LNCAP (cell line): Measurements from ENCODE around the gene KNDC1.

Experiments
- TF ChIP-seq, protein P1 (sequence below): fragments of 450-650 bp; IDR thresholded peaks from 2 replicates; pipeline ENCODE4 v1.5.1; 2017; ENCODE audit warnings: mild to moderate bottlenecking

The KNDC1 gene

DNA sequence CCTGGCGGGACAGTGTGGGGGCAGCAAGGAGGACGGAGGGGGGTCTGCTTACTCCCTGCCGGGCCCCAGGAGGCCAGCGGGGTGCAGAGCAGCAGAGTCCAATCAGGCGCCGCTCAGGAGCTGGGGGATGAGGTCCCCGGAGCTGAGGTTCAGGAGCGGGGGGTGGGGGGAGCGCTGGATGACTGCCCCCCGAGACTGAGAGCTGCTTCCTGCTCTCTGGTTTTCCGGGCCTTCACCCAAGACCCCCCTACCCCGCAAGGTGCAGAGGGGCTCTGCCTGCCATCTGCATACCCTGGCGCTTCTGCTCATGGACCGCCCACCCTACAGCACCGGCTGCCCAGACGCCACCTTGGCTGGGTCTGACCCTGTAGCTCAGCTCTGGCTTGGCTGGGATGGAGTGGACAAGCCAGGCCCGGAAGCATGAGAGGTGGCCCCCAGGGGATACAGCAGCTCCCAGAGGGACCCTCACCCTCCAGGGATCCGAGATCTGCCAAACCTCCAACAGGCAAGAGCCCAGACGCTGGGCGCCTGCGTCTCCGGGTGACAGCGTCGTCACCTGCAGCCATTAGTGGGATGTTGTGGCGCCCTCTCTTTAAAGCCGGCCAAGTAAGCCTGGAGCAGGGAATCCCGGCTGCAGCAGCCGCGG lies 930 bp downstream of the KNDC1 start:
- TF ChIP-seq, protein P1, sequence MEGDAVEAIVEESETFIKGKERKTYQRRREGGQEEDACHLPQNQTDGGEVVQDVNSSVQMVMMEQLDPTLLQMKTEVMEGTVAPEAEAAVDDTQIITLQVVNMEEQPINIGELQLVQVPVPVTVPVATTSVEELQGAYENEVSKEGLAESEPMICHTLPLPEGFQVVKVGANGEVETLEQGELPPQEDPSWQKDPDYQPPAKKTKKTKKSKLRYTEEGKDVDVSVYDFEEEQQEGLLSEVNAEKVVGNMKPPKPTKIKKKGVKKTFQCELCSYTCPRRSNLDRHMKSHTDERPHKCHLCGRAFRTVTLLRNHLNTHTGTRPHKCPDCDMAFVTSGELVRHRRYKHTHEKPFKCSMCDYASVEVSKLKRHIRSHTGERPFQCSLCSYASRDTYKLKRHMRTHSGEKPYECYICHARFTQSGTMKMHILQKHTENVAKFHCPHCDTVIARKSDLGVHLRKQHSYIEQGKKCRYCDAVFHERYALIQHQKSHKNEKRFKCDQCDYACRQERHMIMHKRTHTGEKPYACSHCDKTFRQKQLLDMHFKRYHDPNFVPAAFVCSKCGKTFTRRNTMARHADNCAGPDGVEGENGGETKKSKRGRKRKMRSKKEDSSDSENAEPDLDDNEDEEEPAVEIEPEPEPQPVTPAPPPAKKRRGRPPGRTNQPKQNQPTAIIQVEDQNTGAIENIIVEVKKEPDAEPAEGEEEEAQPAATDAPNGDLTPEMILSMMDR = no peak

DNA sequence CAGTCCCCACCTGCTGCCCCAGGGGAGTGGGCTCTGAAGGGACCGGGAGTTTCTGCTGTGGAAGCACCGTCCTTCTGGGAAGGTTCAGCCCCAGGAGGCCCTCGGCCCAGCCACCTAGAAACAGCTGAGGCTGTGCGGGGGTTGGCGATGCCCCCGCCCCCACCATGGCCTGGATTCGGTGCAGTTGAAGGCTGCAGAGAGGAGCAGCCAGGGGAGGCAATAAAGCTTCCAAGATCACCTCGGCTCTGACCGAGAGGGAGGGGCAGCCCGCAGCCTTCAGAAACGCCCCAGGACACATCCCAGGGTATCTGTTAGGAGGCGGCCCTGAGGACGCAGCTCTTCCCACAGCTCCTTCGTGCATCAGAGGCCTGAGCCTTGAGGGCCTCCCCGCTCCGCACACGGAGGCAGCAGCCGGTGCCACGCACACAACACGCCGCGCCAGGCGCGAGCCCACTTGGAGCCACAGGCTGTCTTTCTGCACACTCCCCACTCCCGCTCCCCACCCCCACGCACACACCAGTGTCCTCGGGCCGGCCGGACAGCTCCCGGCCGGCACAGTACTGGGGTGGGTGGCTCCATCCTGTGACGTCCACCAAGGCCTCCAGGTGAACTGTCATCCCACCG lies 1.6 kb downstream of the KNDC1 start:
- TF ChIP-seq, protein P1 = no peak

DNA sequence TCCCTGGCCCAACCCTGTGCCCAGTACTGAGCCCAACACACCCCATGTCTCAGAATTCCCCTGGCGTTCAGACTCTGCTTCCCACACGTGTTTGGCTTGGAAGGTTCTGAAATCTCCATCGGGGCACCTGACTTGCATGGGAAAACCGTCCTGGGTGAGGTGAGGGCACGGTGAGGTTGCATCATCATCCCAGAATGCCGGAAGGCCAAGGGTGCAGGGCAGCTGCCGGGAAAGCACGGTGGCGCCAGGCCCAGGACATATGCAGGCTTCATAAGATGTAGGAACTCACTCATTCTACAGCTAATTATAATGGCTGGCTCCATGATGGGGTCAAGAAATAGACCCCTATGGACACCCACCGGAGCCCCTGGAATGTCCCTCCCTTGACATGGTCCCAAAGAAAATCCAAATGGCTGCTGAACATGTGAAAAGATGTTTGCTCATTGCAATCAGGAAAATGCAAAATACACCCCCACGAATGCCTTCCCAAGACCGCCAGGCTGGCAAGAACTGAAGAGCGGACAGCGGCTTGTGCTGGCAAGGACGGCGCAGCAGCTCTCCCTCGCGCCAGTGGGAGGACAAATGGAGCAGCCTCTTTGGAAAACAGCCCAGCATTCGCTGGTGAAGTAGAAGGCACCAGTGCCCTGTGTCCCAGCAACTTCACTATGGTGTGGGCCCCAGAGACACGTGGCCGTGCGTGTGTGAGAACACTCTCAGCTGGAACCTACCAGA lies 2.3 kb downstream of the KNDC1 start:
- TF ChIP-seq, protein P1 = no peak

DNA sequence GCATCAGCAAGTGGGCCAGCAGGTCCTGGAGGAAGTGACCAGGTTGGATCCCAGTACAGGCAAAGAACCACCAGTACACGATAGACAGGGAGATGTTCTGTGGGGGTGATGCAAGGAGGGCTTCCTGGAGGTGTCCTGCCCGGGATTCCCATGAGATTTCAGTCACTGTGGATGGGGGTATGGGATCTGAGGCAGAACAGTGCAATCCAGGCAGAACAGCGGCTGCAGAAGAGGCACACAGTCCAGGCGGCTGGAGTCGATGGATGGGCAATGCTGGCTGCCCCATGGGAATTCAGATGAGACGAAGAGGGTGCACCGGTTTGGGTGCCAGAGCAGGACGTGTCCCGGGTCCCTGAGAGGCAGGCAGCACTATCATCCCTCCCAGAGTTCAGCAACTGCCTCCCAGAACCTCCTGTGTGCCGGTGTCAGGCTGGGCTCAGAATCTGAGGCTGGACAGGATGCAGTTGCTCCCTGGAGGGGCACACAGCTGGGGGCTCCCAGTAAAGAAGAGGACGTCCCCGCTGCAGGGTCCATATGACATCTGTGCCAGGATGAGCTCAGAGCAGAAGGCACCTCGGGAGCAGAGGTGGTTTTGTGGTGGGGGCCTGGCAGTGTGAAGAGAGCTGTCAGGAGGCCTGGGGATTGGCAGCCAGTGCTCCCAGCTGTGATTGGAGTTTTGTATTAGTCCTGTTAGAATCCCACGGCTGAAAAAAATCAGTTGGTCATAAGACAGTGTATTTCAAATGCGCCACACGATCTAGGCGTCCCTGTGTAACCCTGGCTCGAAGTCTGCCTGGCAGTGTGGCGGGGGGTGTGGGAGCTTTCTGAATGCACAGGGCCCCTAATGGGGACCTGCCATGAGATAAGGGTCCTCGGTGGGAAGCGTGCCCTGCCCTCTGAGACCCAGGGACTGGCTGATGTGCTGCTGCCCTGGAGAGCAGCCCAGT lies 3.2 kb downstream of the KNDC1 start:
- TF ChIP-seq, protein P1 = no peak

DNA sequence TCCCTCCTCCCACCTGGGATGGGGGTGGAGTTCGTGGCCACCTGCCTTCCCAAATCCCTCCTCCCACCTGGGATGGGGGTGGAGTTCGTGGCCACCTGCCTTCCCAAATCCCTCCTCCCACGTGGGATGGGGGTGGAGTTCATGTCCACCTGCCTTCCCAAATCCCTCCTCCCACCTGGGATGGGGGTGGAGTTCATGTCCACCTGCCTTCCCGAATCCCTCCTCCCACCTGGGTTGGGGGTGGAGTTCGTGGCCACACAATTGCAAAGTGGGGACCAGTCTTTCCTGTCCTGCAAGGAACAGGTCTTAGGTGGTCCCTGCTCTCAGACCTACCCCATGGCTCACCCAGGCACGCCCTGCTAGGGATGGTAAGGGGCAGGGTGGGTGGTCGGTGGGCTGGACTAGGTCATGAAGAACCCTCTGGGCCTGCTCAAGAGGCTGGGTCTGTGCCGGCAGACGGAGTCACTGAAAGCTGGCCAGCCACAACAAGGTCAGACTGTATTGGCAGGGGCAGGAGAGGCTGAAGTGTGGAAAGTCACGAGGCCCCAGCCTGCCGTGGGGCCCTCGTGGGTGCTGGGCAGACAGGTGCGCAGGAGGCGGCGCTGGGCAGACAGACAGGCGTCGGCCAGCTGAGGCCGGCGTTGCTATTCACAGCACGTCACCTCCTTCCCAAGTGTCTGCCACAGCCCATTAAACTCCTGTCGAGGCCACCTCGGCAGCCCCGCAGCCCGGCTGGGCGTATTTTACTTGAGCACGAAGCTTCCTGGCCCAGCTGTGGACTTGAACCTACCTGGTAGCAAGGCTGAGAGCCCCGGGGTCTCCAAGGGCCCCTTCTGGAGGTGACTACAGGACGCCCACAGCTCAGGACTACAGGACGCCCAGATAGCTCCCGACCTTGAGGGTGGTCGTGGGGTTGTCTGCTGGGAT lies 4.1 kb downstream of the KNDC1 start:
- TF ChIP-seq, protein P1 = no peak

DNA sequence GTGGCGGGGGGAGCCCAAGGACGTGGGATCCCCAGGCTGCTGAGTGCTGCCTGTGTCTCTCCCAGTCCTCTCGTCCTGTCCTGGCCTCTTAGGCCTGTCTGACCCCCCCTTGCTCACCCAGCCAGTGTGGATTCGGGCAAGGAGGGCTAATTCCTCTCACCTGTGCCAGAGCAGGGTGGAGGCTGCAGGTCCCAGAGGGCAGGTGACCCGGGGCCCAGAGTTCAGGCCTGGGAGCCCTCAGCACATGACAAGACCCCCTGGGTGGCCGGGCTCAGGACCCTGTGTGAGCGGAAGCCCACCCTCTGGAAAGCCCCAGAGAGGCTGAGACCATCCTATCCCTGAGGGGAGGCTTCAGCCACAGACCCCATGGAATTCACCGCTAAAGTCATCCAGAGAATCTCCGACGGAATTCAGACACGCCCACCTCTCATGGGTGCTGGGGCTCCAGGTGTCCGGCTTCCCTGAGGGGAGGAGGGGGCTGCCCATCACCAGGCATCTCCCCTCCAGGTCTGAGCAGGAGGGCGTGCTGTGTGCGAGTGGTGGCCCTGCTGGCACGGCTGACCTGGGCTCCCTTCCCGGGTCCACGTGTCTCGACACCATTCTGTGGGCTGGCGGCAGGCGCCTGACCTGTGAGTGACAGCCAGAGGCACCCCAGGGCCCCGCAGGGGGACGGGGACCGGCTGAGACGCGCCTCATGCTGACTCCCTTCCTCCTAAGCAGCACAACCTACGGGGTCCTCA lies 5.0 kb downstream of the KNDC1 start:
- TF ChIP-seq, protein P1 = no peak
